BLaER1 (cell line): ENCODE results near the gene TMEM202.
A peak's percentile ranks its signal among the peaks of the same experiment; 100 is the strongest.
"Not testable (repeated sequence)": the region's sequence is repeated elsewhere in the genome, so short reads cannot be mapped to it uniquely, and the experiment has no call there.

Source experiments
- H3K27ac ChIP-seq: shearing (Covaris generic); formaldehyde crosslinking; 2 replicates; pipeline ENCODE4 v1.8.1; 2022
- H3K27me3 ChIP-seq: shearing (Covaris generic); formaldehyde crosslinking; 2 replicates; pipeline ENCODE4 v1.8.1; 2022
- H3K36me3 ChIP-seq: shearing (Covaris generic); formaldehyde crosslinking; 2 replicates; pipeline ENCODE4 v1.8.1; 2022
- H3K4me1 ChIP-seq: shearing (Covaris generic); formaldehyde crosslinking; 2 replicates; pipeline ENCODE4 v1.8.1; 2022
- H3K4me2 ChIP-seq: shearing (Covaris generic); formaldehyde crosslinking; 2 replicates; pipeline ENCODE4 v1.8.1; 2022
- H3K4me3 ChIP-seq: shearing (Covaris generic); formaldehyde crosslinking; 2 replicates; pipeline ENCODE4 v1.8.1; 2022
- H3K9ac ChIP-seq: shearing (Covaris generic); formaldehyde crosslinking; 2 replicates; pipeline ENCODE4 v1.8.1; 2022
- H3K9me3 ChIP-seq: shearing (Covaris generic); formaldehyde crosslinking; 2 replicates; pipeline ENCODE4 v1.8.1; 2022
- H4K20me1 ChIP-seq: shearing (Covaris generic); formaldehyde crosslinking; 2 replicates; pipeline ENCODE4 v1.8.1; 2022
- Cebpa-rat ChIP-seq: shearing (Covaris generic); IDR thresholded peaks from 2 replicates; pipeline ENCODE4 v1.8.1; 2022

TMEM202 gene

DNA sequence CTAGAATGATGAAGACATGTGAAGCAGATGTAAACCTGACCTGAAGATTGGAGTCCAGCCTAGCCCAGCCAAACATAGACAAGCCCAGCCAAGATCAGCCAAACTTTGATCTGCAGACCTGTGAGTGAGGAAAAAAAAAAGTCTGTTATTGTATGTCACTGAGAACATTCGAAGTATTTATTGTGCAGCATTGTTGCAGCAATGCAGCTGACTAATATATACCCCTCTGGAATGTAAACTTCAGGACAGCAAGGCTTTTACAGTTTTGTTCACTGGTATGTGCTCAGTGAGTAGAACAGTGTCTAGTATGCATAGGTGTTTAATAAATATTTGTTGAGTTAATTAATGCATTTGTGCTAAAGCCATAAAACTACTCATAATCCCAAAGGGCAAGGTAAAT lies 23.4 kb downstream of the TMEM202 start:
- no peaks in the 10 kb centered on the region for H3K27me3 ChIP-seq
- H3K9ac ChIP-seq = no peak overlapping the region
- H3K4me2 ChIP-seq = no peak overlapping the region
- H4K20me1 ChIP-seq = no peaks in the 10 kb centered on the region
- H3K4me3 ChIP-seq = no peak overlapping the region
- peaks cover 8% of the 10 kb centered on the region for H3K4me1 ChIP-seq
- no peak for TF ChIP-seq Cebpa-rat
- no peak overlapping the region for H3K27ac ChIP-seq
- no peaks in the 10 kb centered on the region for H3K36me3 ChIP-seq
- H3K9me3 ChIP-seq = 0 out of 2 replicates have a peak, but pooled peaks cover under 1% of the 10 kb centered on the region

DNA sequence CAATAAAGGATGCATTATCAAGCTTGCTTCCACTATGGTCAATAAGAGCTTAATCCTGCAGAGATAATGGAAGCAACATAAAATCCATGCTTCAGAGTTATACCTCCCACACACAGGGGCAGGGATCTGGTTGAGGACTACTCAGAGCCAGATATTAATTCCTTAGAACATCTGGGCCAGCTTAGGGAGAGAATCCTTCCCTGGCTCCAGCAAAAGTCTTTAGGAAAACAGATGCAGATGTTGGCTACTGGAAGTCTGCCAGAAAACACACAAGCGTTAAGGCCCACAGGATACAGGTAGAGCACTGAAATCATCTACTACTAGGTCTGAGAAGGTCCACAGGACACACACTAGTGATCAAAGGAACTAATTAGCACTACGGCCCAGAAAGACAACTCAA lies 25.2 kb downstream of the TMEM202 start:
- Histone ChIP-seq H3K4me1 (peaks cover 17% of the 10 kb centered on the region), H3K27me3 (no peaks in the 10 kb centered on the region), H3K9ac (no peak overlapping the region), H4K20me1 (no peaks in the 10 kb centered on the region), H3K27ac (no peak overlapping the region), H3K4me3 (no peak overlapping the region), H3K4me2 (no peak overlapping the region), H3K9me3 (peaks cover 15% of the 10 kb centered on the region), H3K36me3 (no peaks in the 10 kb centered on the region)
- no peak for TF ChIP-seq Cebpa-rat

DNA sequence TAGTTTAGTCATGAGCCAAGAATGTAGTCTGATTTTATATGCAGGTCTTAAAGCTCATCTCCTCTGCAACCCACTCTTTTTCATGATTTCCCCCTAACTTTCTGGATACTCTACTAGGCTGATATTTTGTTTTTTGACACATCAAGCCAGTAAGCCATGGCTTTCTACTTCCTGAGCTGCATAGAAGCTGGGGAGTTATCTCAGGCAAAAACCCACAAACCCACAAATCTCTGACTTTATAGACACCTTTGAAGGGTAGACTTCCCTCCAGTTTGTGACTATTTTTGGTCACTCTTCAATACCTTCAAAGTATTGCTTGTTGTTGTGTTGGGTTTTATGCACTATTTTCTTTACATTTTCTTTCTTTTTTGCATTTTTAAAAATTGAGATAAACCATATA lies 28.6 kb downstream of the TMEM202 start:
- H3K4me3 ChIP-seq = no peak overlapping the region
- H3K9me3 ChIP-seq = peaks cover 15% of the 10 kb centered on the region
- H3K9ac ChIP-seq = no peak overlapping the region
- H3K4me1 ChIP-seq = peaks cover 11% of the 10 kb centered on the region
- no peaks in the 10 kb centered on the region for H4K20me1 ChIP-seq
- no peaks in the 10 kb centered on the region for H3K27me3 ChIP-seq
- H3K36me3 ChIP-seq = no peaks in the 10 kb centered on the region
- no peak for TF ChIP-seq Cebpa-rat
- H3K4me2 ChIP-seq = peak overlapping the region; percentile 48
- no peak overlapping the region for H3K27ac ChIP-seq

DNA sequence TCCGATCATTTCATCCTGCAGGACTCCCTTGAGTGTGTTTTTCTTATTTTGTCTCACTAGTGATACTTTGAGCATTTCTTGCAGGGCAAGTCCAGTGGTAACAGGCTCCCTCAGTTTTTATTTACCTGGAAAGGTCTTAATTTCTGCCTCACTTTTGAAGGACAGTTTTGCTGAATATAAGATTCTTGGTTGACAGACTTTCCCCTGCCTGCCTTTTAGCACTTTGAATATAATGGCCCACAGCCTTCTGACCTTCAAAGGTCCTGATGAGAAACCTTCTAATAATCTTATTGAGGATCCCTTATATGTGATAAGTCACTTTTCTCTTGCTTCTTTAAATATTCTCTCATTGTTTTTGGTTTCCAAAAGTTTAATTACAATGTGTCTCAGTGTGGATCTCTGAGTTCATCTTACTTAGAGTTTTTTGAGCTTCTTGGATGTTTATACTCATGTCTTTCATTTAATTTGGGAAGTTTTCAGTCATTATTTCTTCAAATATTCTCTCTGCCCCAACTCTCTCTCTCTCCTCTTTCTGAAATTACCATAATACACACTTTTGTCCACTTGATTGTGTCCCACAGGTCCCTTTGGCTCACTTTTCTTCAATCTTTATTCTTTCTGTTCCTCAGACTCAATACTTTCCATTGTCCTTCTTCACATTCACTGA lies 39.7 kb downstream of the TMEM202 start:
- H3K36me3 ChIP-seq = no peaks in the 10 kb centered on the region
- H3K9me3 ChIP-seq = peaks cover 22% of the 10 kb centered on the region
- no peaks in the 10 kb centered on the region for H3K27me3 ChIP-seq
- H3K4me2 ChIP-seq = no peak overlapping the region
- H3K4me3 ChIP-seq = no peak overlapping the region
- H3K4me1 ChIP-seq = no peaks in the 10 kb centered on the region
- H4K20me1 ChIP-seq = no peaks in the 10 kb centered on the region
- no peak overlapping the region for H3K27ac ChIP-seq
- TF ChIP-seq Cebpa-rat = no peak
- no peak overlapping the region for H3K9ac ChIP-seq

DNA sequence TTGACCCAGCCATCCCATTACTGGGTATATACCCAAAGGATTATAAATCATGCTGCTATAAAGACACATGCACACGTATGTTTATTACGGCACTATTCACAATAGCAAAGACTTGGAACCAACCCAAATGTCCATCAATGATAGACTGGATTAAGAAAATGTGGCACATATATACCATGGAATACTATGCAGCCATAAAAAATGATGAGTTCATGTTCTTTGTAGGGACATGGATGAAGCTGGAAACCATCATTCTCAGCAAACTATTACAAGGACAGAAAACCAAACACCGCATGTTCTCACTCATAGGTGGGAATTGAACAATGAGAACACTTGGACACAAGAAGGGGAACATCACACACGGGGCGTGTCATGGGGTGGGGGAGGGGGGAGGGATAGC lies 44.7 kb downstream of the TMEM202 start:
- H4K20me1 ChIP-seq, H3K27ac ChIP-seq, H3K9ac ChIP-seq, H3K27me3 ChIP-seq, H3K9me3 ChIP-seq, H3K4me2 ChIP-seq, H3K4me3 ChIP-seq, H3K4me1 ChIP-seq, H3K36me3 ChIP-seq: not testable (repeated sequence)

DNA sequence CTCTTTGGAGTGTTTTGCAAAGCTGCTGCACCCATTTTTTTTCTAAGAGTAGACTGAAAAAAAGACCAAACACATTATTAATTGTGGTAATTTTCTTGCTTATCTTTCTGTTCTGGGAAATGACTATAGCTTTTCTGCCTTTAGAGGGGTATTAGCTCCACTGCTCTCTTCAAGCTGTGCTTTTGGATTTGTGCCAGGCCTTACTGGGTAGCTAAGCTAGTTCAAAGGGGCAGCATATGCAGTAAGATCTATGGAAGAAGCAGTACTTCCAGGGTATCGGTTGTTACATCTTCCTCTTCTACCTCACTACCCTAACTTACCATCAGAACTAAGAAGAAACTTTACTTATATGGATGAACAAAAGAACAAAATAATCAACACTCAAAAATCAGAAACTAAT lies 47.3 kb downstream of the TMEM202 start:
- H3K4me1 ChIP-seq = no peaks in the 10 kb centered on the region
- H3K9ac ChIP-seq = no peak overlapping the region
- no peaks in the 10 kb centered on the region for H3K9me3 ChIP-seq
- no peaks in the 10 kb centered on the region for H3K27me3 ChIP-seq
- TF ChIP-seq Cebpa-rat = no peak
- no peak overlapping the region for H3K4me3 ChIP-seq
- H3K4me2 ChIP-seq = no peak overlapping the region
- no peaks in the 10 kb centered on the region for H3K36me3 ChIP-seq
- H3K27ac ChIP-seq = no peak overlapping the region
- H4K20me1 ChIP-seq = no peaks in the 10 kb centered on the region

DNA sequence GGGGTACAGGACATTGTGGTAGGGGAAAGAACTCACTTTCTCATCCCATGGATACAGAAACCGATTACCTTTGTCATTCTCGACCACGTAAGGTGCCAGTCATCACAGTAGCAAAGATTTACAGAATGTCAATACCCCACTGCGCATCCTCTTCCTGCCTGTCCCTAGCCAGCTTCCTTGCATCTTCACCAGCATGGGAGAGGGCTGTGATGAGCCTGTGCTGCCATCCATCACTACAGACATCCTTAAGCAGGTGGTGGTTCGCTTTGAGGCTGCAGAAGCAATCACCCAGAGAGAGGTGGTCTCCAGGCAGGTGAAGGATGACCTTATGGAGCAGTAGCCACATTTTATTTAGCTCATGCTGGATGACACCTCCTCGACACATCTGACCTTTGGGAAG lies 52.7 kb downstream of the TMEM202 start:
- Histone ChIP-seq H4K20me1 (no peaks in the 10 kb centered on the region), H3K9me3 (no peaks in the 10 kb centered on the region), H3K4me2 (no peak overlapping the region), H3K27ac (no peak overlapping the region), H3K27me3 (no peaks in the 10 kb centered on the region), H3K4me1 (no peaks in the 10 kb centered on the region), H3K36me3 (no peaks in the 10 kb centered on the region), H3K4me3 (no peak overlapping the region), H3K9ac (no peak overlapping the region)
- no peak for TF ChIP-seq Cebpa-rat

DNA sequence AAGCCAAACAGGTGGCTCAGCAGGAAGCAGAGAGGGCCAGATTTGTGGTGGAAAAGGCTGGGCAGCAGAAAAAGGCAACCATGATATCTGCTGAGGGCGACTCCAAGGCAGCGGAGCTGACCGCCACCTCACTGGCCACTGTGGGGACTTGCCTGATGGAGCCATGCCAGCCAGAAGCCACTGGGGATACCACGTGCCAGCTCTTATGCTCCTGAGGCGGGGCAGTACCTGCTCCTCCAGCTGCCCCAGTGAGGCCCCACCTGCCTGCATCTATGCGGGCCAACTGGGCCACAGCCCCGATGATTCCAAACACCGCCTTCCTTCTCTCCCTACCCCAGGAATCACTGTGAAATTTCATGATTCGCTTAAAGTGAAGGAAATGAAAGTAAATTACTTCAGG lies 53.1 kb downstream of the TMEM202 start:
- no peak overlapping the region for H3K27ac ChIP-seq
- H3K9ac ChIP-seq = no peak overlapping the region
- H3K36me3 ChIP-seq = no peaks in the 10 kb centered on the region
- no peak overlapping the region for H3K4me2 ChIP-seq
- no peak for TF ChIP-seq Cebpa-rat
- H4K20me1 ChIP-seq = no peaks in the 10 kb centered on the region
- no peaks in the 10 kb centered on the region for H3K27me3 ChIP-seq
- no peak overlapping the region for H3K4me3 ChIP-seq
- no peaks in the 10 kb centered on the region for H3K4me1 ChIP-seq
- H3K9me3 ChIP-seq = no peaks in the 10 kb centered on the region

DNA sequence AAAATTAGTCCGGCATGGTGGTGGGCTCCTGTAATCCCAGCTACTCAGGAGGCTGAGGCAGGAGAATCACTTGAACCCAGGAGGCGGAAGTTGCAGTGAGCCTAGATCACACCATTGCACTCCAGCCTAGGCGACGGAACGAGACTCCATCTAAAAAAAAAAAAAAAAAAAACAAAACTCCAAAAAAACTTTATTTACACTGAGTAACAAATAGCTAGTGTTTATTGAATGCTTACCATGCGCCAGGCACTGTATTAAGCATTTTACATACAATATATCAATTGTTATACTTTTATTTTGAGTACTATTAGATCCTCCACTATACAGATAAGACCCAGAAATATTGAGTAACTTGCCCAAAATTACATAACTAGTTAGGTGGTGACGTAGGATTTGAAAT lies 58.6 kb downstream of the TMEM202 start:
- no peak overlapping the region for H3K27ac ChIP-seq
- H4K20me1 ChIP-seq = no peaks in the 10 kb centered on the region
- no peak for TF ChIP-seq Cebpa-rat
- H3K9ac ChIP-seq = no peak overlapping the region
- H3K9me3 ChIP-seq = no peaks in the 10 kb centered on the region
- peaks cover 6% of the 10 kb centered on the region for H3K4me1 ChIP-seq
- no peaks in the 10 kb centered on the region for H3K27me3 ChIP-seq
- no peak overlapping the region for H3K4me3 ChIP-seq
- no peaks in the 10 kb centered on the region for H3K36me3 ChIP-seq
- H3K4me2 ChIP-seq = no peak overlapping the region
